ENCODE results near the gene GINS1. TPM values are rescaled to one million over a fixed set of nuclear protein-coding genes. Genes with fewer than 3 reads are reported as not detected.

The GINS1 gene
- total and polyA plus RNA-seq, 2 of the 13 experiments (the other 11 are each of a cell fraction or from before 2014, with no cell fraction given), result 14.6 to 59.9 TPM

DNA sequence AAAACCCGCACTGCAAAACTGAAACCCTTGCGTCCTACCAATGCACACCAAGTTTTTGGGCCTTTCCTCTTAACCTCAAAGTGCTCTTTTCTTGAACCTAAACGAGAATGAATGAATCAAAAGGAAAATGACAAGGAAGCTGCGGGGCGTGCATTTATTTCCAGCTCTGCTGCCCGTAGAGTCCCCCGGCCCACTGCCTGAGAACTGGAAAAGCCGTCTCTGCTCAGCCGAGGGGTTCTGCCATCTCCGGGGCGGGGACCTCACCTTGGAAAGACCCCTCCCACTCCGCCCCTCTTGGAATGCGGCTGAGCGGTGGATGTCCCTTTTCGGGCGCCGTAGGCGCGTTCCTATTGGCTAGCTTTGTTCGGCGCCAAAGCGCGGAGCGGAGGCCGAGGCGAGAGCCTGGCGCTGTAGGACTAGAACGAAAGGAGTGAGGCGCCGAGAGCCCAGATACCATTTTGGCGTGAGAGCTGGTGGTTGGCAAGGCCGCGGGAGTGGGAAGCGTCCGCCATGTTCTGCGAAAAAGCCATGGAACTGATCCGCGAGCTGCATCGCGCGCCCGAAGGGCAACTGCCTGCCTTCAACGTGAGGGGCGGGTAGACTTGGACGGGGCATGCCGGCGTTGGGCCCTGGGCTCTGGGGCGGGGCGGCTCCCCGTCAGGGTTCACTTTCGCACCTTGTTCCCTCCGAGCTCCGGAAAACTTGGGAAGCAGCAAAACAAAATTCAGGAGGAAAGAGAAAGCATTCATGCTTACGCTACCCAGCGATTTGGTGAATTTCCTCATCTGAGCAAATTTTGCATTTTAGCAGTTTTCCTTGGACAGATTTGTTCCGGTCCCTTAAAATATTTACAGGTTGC lies at the start of gene GINS1 (continued):
- TF ChIP-seq, protein P1, sequence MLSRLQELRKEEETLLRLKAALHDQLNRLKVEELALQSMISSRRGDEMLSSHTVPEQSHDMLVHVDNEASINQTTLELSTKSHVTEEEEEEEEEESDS (CRISPR knock-in tag; IDR thresholded peaks at IDR 0.05; ENCODE audit: borderline replicate concordance), result peak; percentile 98
- 0 out of 2 replicates have a peak, but pooled peaks have one; percentile 70 for TF ChIP-seq MBD4 (IDR thresholded peaks at IDR 0.05; ENCODE audit: borderline replicate concordance, low read length)
- TF ChIP-seq ZNF343 (CRISPR knock-in tag; IDR thresholded peaks at IDR 0.05), result peak; percentile 96
- no peak for TF ChIP-seq HNRNPH1 (optimal IDR thresholded peaks at IDR 0.05; ENCODE audit: low read depth, low read length)
- TF ChIP-seq ETV5 (CRISPR knock-in tag; IDR thresholded peaks at IDR 0.05; ENCODE audit: borderline replicate concordance), result peak; percentile 92
- TF ChIP-seq ZNF354B (CRISPR knock-in tag; IDR thresholded peaks at IDR 0.05), result peak; percentile 99
- peak; percentile 99 for TF ChIP-seq BRD4 (CRISPR knock-in tag; IDR thresholded peaks at IDR 0.05)
- peak; percentile 9 for TF ChIP-seq PHF5A (CRISPR knock-in tag; IDR thresholded peaks at IDR 0.05; ENCODE audit: low read depth, unreplicated experiment)
- TF ChIP-seq ZNF383 (CRISPR knock-in tag; IDR thresholded peaks at IDR 0.05; ENCODE audit: borderline replicate concordance), result no peak; the same call in 1 of the 2 replicates
- peak; percentile 99 for TF ChIP-seq ZFY (CRISPR knock-in tag; IDR thresholded peaks at IDR 0.05)
- TF ChIP-seq MTF1 (CRISPR knock-in tag; IDR thresholded peaks at IDR 0.05), result peak; percentile 98
- TF ChIP-seq, protein P2, sequence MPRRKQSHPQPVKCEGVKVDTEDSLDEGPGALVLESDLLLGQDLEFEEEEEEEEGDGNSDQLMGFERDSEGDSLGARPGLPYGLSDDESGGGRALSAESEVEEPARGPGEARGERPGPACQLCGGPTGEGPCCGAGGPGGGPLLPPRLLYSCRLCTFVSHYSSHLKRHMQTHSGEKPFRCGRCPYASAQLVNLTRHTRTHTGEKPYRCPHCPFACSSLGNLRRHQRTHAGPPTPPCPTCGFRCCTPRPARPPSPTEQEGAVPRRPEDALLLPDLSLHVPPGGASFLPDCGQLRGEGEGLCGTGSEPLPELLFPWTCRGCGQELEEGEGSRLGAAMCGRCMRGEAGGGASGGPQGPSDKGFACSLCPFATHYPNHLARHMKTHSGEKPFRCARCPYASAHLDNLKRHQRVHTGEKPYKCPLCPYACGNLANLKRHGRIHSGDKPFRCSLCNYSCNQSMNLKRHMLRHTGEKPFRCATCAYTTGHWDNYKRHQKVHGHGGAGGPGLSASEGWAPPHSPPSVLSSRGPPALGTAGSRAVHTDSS (CRISPR knock-in tag; conservative IDR thresholded peaks at IDR 0.05), result peak; percentile 99
- TF ChIP-seq MXI1 (IDR thresholded peaks at IDR 0.05; ENCODE audit: borderline replicate concordance, low read depth, low read length), result peak; percentile 87; the same call in 2 of the 3 replicates
- peak; percentile 98 for TF ChIP-seq ZNF615 (CRISPR knock-in tag; IDR thresholded peaks at IDR 0.05; ENCODE audit: borderline replicate concordance)
- no peak for TF ChIP-seq GTF2F1 (IDR thresholded peaks at IDR 0.05; ENCODE audit: low read length)
- TF ChIP-seq SP4 (CRISPR knock-in tag; IDR thresholded peaks at IDR 0.05), result peak; percentile 99
- peak; percentile 97 for TF ChIP-seq ZNF33B (CRISPR knock-in tag; IDR thresholded peaks at IDR 0.05)
- TF ChIP-seq, protein P3, sequence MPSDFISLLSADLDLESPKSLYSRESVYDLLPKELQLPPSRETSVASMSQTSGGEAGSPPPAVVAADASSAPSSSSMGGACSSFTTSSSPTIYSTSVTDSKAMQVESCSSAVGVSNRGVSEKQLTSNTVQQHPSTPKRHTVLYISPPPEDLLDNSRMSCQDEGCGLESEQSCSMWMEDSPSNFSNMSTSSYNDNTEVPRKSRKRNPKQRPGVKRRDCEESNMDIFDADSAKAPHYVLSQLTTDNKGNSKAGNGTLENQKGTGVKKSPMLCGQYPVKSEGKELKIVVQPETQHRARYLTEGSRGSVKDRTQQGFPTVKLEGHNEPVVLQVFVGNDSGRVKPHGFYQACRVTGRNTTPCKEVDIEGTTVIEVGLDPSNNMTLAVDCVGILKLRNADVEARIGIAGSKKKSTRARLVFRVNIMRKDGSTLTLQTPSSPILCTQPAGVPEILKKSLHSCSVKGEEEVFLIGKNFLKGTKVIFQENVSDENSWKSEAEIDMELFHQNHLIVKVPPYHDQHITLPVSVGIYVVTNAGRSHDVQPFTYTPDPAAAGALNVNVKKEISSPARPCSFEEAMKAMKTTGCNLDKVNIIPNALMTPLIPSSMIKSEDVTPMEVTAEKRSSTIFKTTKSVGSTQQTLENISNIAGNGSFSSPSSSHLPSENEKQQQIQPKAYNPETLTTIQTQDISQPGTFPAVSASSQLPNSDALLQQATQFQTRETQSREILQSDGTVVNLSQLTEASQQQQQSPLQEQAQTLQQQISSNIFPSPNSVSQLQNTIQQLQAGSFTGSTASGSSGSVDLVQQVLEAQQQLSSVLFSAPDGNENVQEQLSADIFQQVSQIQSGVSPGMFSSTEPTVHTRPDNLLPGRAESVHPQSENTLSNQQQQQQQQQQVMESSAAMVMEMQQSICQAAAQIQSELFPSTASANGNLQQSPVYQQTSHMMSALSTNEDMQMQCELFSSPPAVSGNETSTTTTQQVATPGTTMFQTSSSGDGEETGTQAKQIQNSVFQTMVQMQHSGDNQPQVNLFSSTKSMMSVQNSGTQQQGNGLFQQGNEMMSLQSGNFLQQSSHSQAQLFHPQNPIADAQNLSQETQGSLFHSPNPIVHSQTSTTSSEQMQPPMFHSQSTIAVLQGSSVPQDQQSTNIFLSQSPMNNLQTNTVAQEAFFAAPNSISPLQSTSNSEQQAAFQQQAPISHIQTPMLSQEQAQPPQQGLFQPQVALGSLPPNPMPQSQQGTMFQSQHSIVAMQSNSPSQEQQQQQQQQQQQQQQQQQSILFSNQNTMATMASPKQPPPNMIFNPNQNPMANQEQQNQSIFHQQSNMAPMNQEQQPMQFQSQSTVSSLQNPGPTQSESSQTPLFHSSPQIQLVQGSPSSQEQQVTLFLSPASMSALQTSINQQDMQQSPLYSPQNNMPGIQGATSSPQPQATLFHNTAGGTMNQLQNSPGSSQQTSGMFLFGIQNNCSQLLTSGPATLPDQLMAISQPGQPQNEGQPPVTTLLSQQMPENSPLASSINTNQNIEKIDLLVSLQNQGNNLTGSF (CRISPR knock-in tag; IDR thresholded peaks at IDR 0.05), result peak; percentile 99

Data from HepG2 (cell line).